ENCODE data around the gene COMMD10.

COMMD10 gene

GRCh38 chr5:116265471-116265870 is 180.6 kb downstream of the COMMD10 start:
- no peak overlapping the region for H2BK15ac ChIP-seq (ENCODE audit: low read depth, poor library complexity, severe bottlenecking)
- peaks cover 3% of the 10 kb centered on the region for H3K79me1 ChIP-seq (replicated peaks; ENCODE audit: low read length, poor library complexity, severe bottlenecking)
- H3K4ac ChIP-seq (ENCODE audit: low read depth in 1 of 2, low read length in 2 of 2): no peak overlapping the region
- no peaks in the 10 kb centered on the region for H3K4me1 ChIP-seq (ENCODE audit: control insufficient read depth, insufficient read depth, low read depth, low read length)
- peaks cover 6% of the 10 kb centered on the region for H3K9me3 ChIP-seq (ENCODE audit: control insufficient read depth, low read length)
- H3K36me3 ChIP-seq (ENCODE audit: control insufficient read depth in 1 of 2, insufficient read depth in 2 of 2, low read depth in 1 of 2, low read length in 2 of 2): no peaks in the 10 kb centered on the region
- H3K4me2 ChIP-seq (ENCODE audit: low read length, poor library complexity, severe bottlenecking): no peak overlapping the region
- no peak for DNase-seq
- WGBS: 100% methylated on average over 2 of the region's 3 CpGs
- no peak overlapping the region for H3K27ac ChIP-seq (ENCODE audit: low read length, poor library complexity, severe bottlenecking)
- H2AFZ ChIP-seq (ENCODE audit: low read depth, low read length): no peak overlapping the region
- no peak overlapping the region for H4K91ac ChIP-seq (ENCODE audit: low read length)
- no peak overlapping the region for H4K8ac ChIP-seq (ENCODE audit: low read length)
- H2BK5ac ChIP-seq (ENCODE audit: low read depth, low read length, poor library complexity, severe bottlenecking): no peak overlapping the region
- H3K18ac ChIP-seq (ENCODE audit: low read depth in 1 of 2, low read length in 2 of 2): no peak overlapping the region
- no peak overlapping the region for H2AK5ac ChIP-seq (ENCODE audit: low read length, severe bottlenecking)
- H3K9ac ChIP-seq (ENCODE audit: low read length): no peak overlapping the region
- no peak overlapping the region for H3K4me3 ChIP-seq (ENCODE audit: insufficient read depth in 1 of 2, low read depth in 1 of 2, low read length in 2 of 2)
- H2BK120ac ChIP-seq (ENCODE audit: low read depth, low read length): no peak overlapping the region
- H3K14ac ChIP-seq (ENCODE audit: low read length in 2 of 2): no peak overlapping the region
- H3K23ac ChIP-seq (ENCODE audit: low read length in 2 of 2): no peak overlapping the region
- no peaks in the 10 kb centered on the region for H3K27me3 ChIP-seq (ENCODE audit: control insufficient read depth in 1 of 2, insufficient read depth in 1 of 2, low read length in 2 of 2)
- H2BK12ac ChIP-seq (ENCODE audit: low read length in 2 of 2): no peak overlapping the region

GRCh38 chr5:116271446-116272025 is 186.7 kb downstream of the COMMD10 start:
- H3K4me3 ChIP-seq (ENCODE audit: insufficient read depth in 1 of 2, low read depth in 1 of 2, low read length in 2 of 2): no peak overlapping the region
- H3K4me1 ChIP-seq (ENCODE audit: control insufficient read depth, insufficient read depth, low read depth, low read length): no peaks in the 10 kb centered on the region
- H3K9ac ChIP-seq (ENCODE audit: low read length): no peak overlapping the region
- H3K23ac ChIP-seq (ENCODE audit: low read length in 2 of 2): no peak overlapping the region
- H3K36me3 ChIP-seq (ENCODE audit: control insufficient read depth in 1 of 2, insufficient read depth in 2 of 2, low read depth in 1 of 2, low read length in 2 of 2): no peaks in the 10 kb centered on the region
- 86% methylated on average over 1 of the region's 2 CpGs for WGBS
- no peak overlapping the region for H2AFZ ChIP-seq (ENCODE audit: low read depth, low read length)
- no peak overlapping the region for H2BK120ac ChIP-seq (ENCODE audit: low read depth, low read length)
- H2BK12ac ChIP-seq (ENCODE audit: low read length in 2 of 2): no peak overlapping the region
- H2AK5ac ChIP-seq (ENCODE audit: low read length, severe bottlenecking): no peak overlapping the region
- H2BK15ac ChIP-seq (ENCODE audit: low read depth, poor library complexity, severe bottlenecking): no peak overlapping the region
- no peak overlapping the region for H2BK5ac ChIP-seq (ENCODE audit: low read depth, low read length, poor library complexity, severe bottlenecking)
- H4K8ac ChIP-seq (ENCODE audit: low read length): no peak overlapping the region
- H3K27me3 ChIP-seq (ENCODE audit: control insufficient read depth in 1 of 2, insufficient read depth in 1 of 2, low read length in 2 of 2): no peaks in the 10 kb centered on the region
- no peak overlapping the region for H3K18ac ChIP-seq (ENCODE audit: low read depth in 1 of 2, low read length in 2 of 2)
- H3K79me1 ChIP-seq (replicated peaks; ENCODE audit: low read length, poor library complexity, severe bottlenecking): no peaks in the 10 kb centered on the region
- H3K9me3 ChIP-seq (ENCODE audit: control insufficient read depth, low read length): peaks cover 9% of the 10 kb centered on the region
- peak; percentile 73 for DNase-seq
- no peak overlapping the region for H3K27ac ChIP-seq (ENCODE audit: low read length, poor library complexity, severe bottlenecking)
- no peak overlapping the region for H4K91ac ChIP-seq (ENCODE audit: low read length)
- no peak overlapping the region for H3K4ac ChIP-seq (ENCODE audit: low read depth in 1 of 2, low read length in 2 of 2)
- H3K4me2 ChIP-seq (ENCODE audit: low read length, poor library complexity, severe bottlenecking): no peak overlapping the region
- H3K14ac ChIP-seq (ENCODE audit: low read length in 2 of 2): no peak overlapping the region

GRCh38 chr5:116272281-116272941 is 187.6 kb downstream of the COMMD10 start:
- Histone ChIP-seq H3K36me3 (ENCODE audit: control insufficient read depth in 1 of 2, insufficient read depth in 2 of 2, low read depth in 1 of 2, low read length in 2 of 2) (no peaks in the 10 kb centered on the region), H4K8ac (ENCODE audit: low read length) (no peak overlapping the region), H3K4me2 (ENCODE audit: low read length, poor library complexity, severe bottlenecking) (no peak overlapping the region), H3K4ac (ENCODE audit: low read depth in 1 of 2, low read length in 2 of 2) (no peak overlapping the region), H2BK5ac (ENCODE audit: low read depth, low read length, poor library complexity, severe bottlenecking) (no peak overlapping the region), H3K23ac (ENCODE audit: low read length in 2 of 2) (no peak overlapping the region), H3K27ac (ENCODE audit: low read length, poor library complexity, severe bottlenecking) (peak overlapping the region; percentile 20), H2AFZ (ENCODE audit: low read depth, low read length) (no peak overlapping the region), H3K4me3 (ENCODE audit: insufficient read depth in 1 of 2, low read depth in 1 of 2, low read length in 2 of 2) (no peak overlapping the region), H3K14ac (ENCODE audit: low read length in 2 of 2) (no peak overlapping the region), H3K9me3 (ENCODE audit: control insufficient read depth, low read length) (peaks cover 18% of the 10 kb centered on the region), H3K27me3 (ENCODE audit: control insufficient read depth in 1 of 2, insufficient read depth in 1 of 2, low read length in 2 of 2) (no peaks in the 10 kb centered on the region), H2BK120ac (ENCODE audit: low read depth, low read length) (no peak overlapping the region), H2AK5ac (ENCODE audit: low read length, severe bottlenecking) (no peak overlapping the region), H2BK15ac (ENCODE audit: low read depth, poor library complexity, severe bottlenecking) (no peak overlapping the region), H3K4me1 (ENCODE audit: control insufficient read depth, insufficient read depth, low read depth, low read length) (no peaks in the 10 kb centered on the region), H3K79me1 (replicated peaks; ENCODE audit: low read length, poor library complexity, severe bottlenecking) (no peaks in the 10 kb centered on the region), H4K91ac (ENCODE audit: low read length) (no peak overlapping the region), H3K18ac (ENCODE audit: low read depth in 1 of 2, low read length in 2 of 2) (no peak overlapping the region), H3K9ac (ENCODE audit: low read length) (no peak overlapping the region), H2BK12ac (ENCODE audit: low read length in 2 of 2) (no peak overlapping the region)
- DNase-seq: peak; percentile 66
- WGBS: 85% methylated on average over 4 of the region's 5 CpGs

GRCh38 chr5:116273448-116274242 is 188.8 kb downstream of the COMMD10 start:
- no peak overlapping the region for H3K23ac ChIP-seq (ENCODE audit: low read length in 2 of 2)
- WGBS: 0% methylated on average over 1 of the region's 1 CpG
- DNase-seq: peak; percentile 66
- no peak overlapping the region for H4K8ac ChIP-seq (ENCODE audit: low read length)
- H2BK120ac ChIP-seq (ENCODE audit: low read depth, low read length): no peak overlapping the region
- no peaks in the 10 kb centered on the region for H3K36me3 ChIP-seq (ENCODE audit: control insufficient read depth in 1 of 2, insufficient read depth in 2 of 2, low read depth in 1 of 2, low read length in 2 of 2)
- no peak overlapping the region for H3K4me2 ChIP-seq (ENCODE audit: low read length, poor library complexity, severe bottlenecking)
- H3K4me1 ChIP-seq (ENCODE audit: control insufficient read depth, insufficient read depth, low read depth, low read length): no peaks in the 10 kb centered on the region
- H4K91ac ChIP-seq (ENCODE audit: low read length): no peak overlapping the region
- no peak overlapping the region for H2AK5ac ChIP-seq (ENCODE audit: low read length, severe bottlenecking)
- H3K27me3 ChIP-seq (ENCODE audit: control insufficient read depth in 1 of 2, insufficient read depth in 1 of 2, low read length in 2 of 2): no peaks in the 10 kb centered on the region
- no peak overlapping the region for H3K4me3 ChIP-seq (ENCODE audit: insufficient read depth in 1 of 2, low read depth in 1 of 2, low read length in 2 of 2)
- H3K79me1 ChIP-seq (replicated peaks; ENCODE audit: low read length, poor library complexity, severe bottlenecking): no peaks in the 10 kb centered on the region
- no peak overlapping the region for H2BK5ac ChIP-seq (ENCODE audit: low read depth, low read length, poor library complexity, severe bottlenecking)
- H2AFZ ChIP-seq (ENCODE audit: low read depth, low read length): no peak overlapping the region
- peak overlapping the region; percentile 23 for H3K27ac ChIP-seq (ENCODE audit: low read length, poor library complexity, severe bottlenecking)
- no peak overlapping the region for H3K4ac ChIP-seq (ENCODE audit: low read depth in 1 of 2, low read length in 2 of 2)
- no peak overlapping the region for H3K14ac ChIP-seq (ENCODE audit: low read length in 2 of 2)
- no peak overlapping the region for H2BK15ac ChIP-seq (ENCODE audit: low read depth, poor library complexity, severe bottlenecking)
- peaks cover 30% of the 10 kb centered on the region for H3K9me3 ChIP-seq (ENCODE audit: control insufficient read depth, low read length)
- H3K18ac ChIP-seq (ENCODE audit: low read depth in 1 of 2, low read length in 2 of 2): no peak overlapping the region
- H2BK12ac ChIP-seq (ENCODE audit: low read length in 2 of 2): no peak overlapping the region
- H3K9ac ChIP-seq (ENCODE audit: low read length): no peak overlapping the region
